HUDEP-2 (cell line): Measurements from ENCODE around the gene OR2L5.
A peak's percentile ranks its signal among the peaks of the same experiment; 100 is the strongest.

Source experiments
- DNase-seq, 76 experiments: peaks; one replicate each; lab custom pipeline; 2025; ENCODE audit not compliant: unreplicated experiment in 76 of 76; lab: John Stamatoyannopoulos, UW

OR2L5 gene, protein sequence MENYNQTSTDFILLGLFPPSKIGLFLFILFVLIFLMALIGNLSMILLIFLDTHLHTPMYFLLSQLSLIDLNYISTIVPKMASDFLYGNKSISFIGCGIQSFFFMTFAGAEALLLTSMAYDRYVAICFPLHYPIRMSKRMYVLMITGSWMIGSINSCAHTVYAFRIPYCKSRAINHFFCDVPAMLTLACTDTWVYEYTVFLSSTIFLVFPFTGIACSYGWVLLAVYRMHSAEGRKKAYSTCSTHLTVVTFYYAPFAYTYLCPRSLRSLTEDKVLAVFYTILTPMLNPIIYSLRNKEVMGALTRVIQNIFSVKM

DNA sequence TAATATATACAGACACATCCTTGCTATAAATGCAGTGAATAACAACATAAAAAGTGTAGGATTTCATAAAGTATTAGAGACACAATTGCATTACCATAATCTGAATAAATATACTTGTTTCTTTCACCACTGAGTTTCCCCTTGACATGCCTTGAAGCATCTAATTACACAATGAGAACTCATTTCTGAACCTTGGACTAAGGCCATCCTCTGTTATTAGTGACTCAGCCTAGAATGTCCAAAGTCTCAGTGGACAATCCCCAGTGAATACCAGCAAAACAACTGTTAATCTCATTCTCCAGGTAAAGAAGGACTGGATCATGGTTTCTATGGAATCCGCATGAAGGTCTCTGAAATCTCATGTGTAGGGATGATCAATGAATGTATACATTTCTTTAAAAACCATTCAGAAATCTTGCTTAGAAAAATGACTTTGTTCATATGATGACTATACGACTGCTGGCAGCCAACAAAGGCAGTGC, at the start of gene OR2L5:
OR2L5 (plus strand) TSS at position 432 of the 482 bp plus-strand sequence. CDS start 8,288 bp downstream, outside the sequence.
- no peak for DNase-seq

DNA sequence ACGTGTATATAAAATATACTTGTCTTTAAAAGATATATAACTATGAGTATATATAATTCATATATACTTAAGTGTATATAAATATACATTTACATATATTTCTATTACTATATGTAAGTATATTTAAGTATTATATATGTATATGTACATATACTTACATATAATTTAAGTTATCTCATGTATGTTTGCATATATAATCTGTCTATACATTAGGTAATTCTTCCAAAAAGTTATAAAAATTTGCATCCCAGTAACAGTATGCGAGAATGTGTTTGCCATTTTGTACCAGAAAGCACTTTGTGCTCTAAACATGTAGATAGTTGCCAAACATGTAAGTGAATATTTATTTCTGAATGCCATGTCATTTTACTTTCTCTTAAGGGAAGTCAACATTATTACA, 48.5 kb upstream of the OR2L5 start, which contains the start of gene OR2AK2:
OR2AK2 (plus strand) TSS at position 301 of the 400 bp plus-strand sequence. CDS start 144 bp downstream, outside the sequence.
- DNase-seq, result no peak

DNA sequence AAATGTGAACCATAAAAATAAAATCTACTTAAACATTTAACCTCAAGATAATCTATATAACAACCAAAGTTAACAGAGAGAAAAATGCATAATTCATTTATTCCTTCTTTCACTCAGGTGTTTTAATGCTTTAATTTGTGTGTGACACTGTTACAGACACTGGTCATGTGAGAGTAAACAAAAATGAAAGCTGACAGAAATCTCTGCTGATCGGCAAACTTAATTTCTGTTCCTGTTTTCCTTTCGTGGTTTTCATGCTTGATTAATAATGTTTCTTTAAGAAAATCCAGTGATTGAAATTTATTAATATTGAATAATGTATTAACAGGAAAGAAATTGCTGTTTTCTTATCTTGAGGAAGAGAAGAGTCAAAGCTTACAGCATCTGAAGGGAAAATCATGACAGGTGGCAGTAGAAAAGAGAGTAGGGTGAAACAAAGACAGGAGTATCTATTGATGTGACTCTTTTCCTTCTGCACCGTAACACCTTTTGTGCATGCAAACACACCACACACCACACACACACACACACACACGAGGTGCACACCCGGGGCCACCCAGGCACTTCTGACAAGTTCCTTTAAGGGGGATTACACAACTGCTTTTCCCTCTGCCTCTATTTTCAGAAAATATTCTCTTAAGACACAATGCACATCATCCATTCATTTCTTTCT, 46.8 kb upstream of the OR2L5 start:
- no peak for DNase-seq

DNA sequence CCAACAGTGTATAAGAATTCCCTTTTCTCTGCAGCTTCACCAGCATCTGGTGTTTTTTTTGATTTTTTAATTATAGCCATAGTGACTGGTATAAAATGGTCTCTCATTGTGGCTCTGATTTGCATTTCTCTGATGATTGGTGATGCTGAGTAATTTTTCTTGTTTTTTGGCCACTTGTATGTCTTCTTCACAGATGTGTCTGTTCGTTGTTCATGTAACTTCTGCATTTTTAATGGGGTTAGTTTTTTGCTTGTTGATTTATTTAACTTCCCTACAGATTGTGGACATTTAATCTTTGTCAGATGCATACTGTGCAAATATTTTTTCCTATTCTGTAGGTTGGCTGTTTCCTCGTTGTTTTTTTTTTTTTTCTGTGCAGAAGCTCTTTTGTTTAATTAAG, 20.5 kb upstream of the OR2L5 start:
- DNase-seq, result no peak

DNA sequence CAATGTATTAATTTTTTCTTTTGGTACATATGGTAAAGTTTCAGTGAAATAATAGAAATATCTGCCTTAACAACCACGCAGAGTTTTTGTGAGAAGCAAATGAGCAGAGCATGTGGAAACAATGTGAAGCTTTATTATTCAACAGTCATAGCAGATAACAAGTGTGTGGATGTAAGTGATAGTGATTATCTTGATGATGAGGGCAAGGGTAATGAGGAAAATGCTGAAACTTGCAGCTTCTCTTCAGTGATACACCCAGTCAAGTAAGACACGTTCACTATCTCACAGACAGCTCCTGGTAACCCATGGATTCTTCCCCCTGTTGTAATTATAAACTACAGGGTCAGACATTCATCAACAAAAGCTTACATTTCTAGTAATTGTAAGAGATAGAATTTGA, 14.6 kb upstream of the OR2L5 start:
- DNase-seq, result peak in 33 of 76 experiments; percentile 0 to 78 (median 36)

DNA sequence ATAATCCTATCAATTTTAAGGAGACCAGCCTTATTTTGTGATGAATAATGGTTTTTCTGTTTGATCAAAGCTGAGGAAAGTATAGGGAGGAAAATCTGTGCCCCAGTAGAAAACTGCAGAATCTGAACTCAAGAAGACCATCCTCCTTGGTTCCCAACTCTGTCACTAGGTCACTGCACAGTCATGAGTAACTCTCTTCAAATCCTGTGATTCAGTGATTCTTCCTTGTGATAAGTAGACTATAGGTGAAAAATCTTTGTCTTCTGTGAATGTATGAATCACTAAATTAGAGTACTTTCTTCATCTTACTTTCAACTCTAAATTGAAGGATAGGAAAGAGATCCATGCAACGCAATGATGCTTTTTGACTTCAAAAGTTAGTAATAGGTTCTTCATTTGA, 13.3 kb upstream of the OR2L5 start:
- no peak for DNase-seq

DNA sequence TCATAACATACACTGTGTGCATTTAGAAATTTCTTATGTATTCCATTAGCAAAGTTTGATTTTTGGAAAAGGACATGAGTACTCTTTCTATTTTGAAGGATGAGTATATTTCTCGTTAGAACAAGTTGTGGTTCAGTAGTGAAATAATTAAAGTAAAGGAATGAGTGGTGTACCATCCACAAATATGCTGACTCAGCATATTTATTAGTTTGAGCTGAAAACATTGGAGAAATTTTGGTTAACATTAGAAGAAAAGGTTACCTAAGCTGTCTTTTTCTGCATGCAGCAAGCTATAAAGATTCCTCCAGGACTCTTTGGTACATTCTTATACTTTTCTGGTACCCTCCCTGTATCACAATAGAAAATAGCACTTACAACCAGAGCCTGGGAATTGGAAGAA, 5.7 kb upstream of the OR2L5 start:
- no peak for DNase-seq

DNA sequence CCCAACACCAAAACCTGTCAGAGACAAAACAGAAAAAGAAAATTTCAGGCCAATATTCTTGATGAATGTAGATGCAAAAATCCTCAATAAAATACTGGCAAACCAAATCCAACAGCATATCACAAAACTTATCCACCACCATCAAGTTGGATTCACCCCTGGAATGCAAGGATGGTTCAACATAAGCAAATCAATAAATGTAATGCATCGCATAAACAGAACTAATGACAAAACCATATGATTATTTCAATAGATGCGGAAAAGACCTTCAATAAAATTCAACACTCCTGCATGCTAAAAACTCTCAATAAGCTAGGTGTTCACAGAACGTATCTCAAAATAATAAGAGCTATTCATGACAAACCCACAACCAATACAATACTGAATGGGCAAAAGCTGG, 3.8 kb upstream of the OR2L5 start:
- DNase-seq, result no peak

DNA sequence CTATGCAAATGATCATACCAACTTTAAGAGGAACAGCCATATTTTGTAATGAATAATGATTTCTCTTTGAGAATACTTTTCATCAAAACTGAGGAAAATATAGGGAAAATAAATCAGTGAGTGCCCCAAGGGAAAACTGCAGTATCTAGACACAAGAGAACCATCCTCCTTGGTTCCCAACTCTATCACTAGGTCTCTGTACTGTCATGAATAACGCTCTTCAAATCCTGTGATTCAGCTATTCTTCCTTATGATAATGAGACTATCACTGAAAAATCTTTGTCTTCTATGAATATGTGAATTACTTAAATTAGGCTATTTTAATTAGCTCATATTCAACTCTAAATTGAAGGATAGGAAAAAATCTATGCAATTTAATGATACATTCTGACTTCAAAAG, 2.3 kb downstream of the OR2L5 start:
- DNase-seq, result no peak

DNA sequence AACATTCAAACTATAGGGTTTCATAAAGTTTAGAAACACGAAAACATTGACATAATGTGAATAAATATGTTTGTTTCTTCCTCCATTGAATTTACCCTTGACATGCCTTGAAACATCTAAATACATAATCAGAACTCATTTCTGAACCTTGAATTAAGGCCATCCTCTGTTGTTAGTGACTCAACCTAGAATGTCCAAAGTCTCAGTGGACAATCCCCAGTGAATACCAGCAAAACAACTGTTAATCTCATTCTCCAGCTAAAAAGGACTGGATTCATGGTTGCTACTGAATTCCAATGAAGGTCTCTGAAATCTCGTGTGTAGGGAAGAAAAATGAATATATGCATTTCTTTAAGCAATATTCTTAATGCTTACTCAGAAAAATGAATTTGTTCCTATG, 16.3 kb downstream of the OR2L5 start, which contains the start of gene OR2L2:
OR2L2 (plus strand) TSS at position 301 of the 400 bp plus-strand sequence. CDS start 8,198 bp downstream, outside the sequence.
- DNase-seq, result no peak

DNA sequence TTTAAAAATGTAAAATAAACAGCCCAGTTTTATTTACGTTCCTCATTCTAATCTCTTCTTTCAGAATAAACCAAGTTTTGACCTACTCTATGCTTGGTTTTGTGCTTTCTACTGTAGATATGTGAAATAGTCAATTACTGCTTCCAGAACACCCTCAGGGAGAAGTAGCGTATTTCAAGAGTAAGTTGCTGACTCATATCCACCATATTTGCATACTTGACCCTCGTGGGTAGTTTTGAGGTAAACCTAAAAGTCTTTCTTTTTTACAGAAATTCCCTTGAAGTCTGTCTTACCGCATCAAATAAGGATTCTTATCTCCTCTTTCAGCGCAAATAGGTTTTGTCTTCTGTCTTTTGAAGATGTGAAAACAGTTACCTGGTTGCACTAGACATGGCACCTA, 31.7 kb downstream of the OR2L5 start:
- no peak for DNase-seq

DNA sequence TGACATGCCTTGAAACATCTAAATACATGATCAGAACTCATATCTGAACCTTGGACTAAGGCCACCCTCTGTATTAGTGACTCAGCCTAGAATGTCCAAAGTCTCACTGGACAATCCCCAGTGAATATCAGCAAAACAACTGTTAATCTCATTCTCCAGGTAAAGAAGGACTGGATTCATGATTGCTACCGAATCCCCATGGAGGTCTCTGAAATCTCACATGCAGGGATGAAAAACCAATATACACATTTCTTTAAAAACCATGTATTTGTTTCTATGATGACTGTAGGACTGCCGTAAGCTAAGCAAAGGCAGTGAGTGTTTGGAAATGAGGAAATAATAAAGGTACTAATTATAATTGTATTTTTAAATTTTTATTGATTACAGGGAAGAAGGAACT, 33.1 kb downstream of the OR2L5 start, which contains the start of gene OR2L3:
OR2L3 (plus strand) TSS at position 301 of the 400 bp plus-strand sequence. CDS start 13,846 bp downstream, outside the sequence.
- no peak for DNase-seq

DNA sequence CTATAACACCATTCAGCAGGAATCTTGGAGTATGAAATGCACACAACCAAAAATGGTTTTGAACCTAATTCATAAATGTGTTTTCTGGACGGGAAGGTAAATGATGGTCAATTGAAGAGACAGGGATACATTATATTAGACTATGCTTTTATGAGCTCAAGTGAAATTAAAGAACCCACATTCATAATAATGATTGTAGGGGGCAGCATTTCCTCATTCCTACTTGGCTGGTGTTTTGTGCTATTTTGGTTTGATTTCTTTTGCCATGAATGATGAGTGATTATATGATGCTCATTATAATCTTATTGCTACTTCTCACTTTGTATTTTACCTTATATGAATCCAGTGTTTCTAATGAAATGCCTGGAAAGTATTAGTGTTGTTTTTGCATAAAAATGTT, 33.5 kb downstream of the OR2L5 start:
- DNase-seq, result no peak

DNA sequence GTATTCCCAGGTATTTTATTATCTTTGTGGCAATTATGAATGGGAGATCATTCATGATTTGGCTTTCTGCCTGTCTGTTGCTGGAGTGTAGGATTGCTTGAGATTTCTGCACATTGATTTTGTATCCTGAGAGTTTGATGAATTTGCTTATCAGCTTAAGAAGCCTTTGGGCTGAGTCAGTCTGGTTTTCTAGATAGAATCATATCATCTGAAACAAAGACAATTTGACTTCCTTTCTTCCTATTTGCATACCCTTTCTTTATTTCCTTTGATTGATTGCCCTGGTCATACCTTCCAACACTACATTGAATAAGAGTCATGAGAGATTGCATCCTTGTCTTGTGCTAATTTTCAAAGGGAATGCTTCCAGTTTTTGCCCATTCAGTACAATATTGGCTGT, 41.2 kb downstream of the OR2L5 start:
- no peak for DNase-seq

DNA sequence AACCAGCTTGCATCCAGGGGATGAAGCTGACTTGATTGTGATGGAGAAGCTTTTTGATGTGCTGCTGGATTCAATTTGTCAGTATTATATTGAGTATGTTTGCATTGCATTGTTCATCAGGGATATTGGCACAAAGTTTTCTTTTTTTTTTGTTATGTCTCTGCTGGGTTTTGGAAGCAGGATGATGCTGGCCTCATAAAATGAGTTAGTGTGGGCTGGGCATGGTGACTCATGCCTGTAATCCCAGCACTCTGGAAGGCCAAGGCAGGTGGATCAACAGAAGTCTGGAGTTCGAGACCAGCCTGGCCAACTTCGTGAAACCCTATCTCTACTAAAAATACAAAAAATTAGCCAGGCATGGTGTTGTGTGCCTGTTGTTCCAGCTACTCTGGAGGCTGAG, 41.8 kb downstream of the OR2L5 start:
- DNase-seq, result no peak

DNA sequence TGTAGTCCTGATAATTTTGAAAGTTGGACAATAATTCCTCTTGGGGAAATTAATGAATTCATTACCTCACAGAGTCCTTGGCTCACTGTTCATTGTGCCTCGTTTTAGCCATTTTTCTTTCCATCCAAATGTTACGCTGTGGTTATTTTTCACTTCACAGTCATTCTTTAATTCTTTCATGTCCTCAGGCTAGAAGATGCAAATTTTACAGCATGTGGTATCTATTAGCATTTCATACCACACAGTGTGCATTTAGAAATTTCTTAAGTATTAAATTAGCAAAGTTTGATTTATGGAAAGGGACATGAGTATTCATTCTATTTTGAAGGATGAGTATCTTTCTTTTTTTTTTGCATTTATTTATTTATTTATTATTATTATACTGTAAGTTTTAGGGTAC, 51.6 kb downstream of the OR2L5 start:
- no peak for DNase-seq

DNA sequence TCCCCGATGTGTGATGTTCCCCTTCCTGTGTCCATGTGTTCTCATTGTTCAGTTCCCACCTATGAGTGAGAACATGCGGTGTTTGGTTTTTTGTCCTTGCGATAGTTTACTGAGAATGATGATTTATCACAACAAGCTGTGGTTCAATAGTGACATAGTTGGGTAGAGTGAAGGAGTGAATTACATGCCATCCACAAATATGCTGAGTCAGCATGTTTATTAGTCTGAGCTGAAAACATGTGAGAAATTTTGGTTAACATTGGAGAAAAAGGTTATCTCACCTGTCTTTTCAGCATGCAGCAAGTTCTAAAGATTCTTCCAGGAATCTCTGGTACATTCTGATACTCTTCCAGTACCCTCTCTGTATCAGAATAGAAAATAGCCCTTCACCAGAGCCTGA, 52.1 kb downstream of the OR2L5 start:
- DNase-seq, result no peak
